ENCODE data around the gene NECTIN3. TPM values are rescaled to one million over a fixed set of nuclear protein-coding genes. Genes with fewer than 3 reads are reported as not detected.

Gene NECTIN3
- polyA plus RNA-seq, 3 donors, result 34.5 to 40.1 (median 36.9) TPM

- no peak for DNase-seq (ENCODE audit: extremely low read depth in 1 of 11, low read depth in 9 of 11, low spot score in 4 of 11)
Measured at GRCh38 chr3:111159391-111159790, 87.8 kb downstream of the NECTIN3 start.

GRCh38 chr3:111164621-111165020, 93.0 kb downstream of the NECTIN3 start:
- no peak for DNase-seq (ENCODE audit: extremely low read depth in 1 of 11, low read depth in 9 of 11, low spot score in 4 of 11)

GRCh38 chr3:111165411-111165810, 93.8 kb downstream of the NECTIN3 start:
- no peak for DNase-seq (ENCODE audit: extremely low read depth in 1 of 11, low read depth in 9 of 11, low spot score in 4 of 11)

GRCh38 chr3:111173328-111173900, 101.8 kb downstream of the NECTIN3 start:
- peak in 1 of 11 donors; percentile 1 for DNase-seq (ENCODE audit: extremely low read depth in 1 of 11, low read depth in 9 of 11, low spot score in 4 of 11)

GRCh38 chr3:111173906-111174305, 102.3 kb downstream of the NECTIN3 start:
- DNase-seq (ENCODE audit: extremely low read depth in 1 of 11, low read depth in 9 of 11, low spot score in 4 of 11), result no peak

- no peak for DNase-seq (ENCODE audit: extremely low read depth in 1 of 11, low read depth in 9 of 11, low spot score in 4 of 11)
Measured at GRCh38 chr3:111190518-111190917, 118.9 kb downstream of the NECTIN3 start.

- DNase-seq (ENCODE audit: extremely low read depth in 1 of 11, low read depth in 9 of 11, low spot score in 4 of 11), result no peak
Measured at GRCh38 chr3:111193472-111193871, 121.9 kb downstream of the NECTIN3 start.

- DNase-seq (ENCODE audit: extremely low read depth in 1 of 11, low read depth in 9 of 11, low spot score in 4 of 11), result no peak
Measured at GRCh38 chr3:111194048-111194447, 122.4 kb downstream of the NECTIN3 start.

GRCh38 chr3:111197485-111197884, 125.9 kb downstream of the NECTIN3 start:
- DNase-seq (ENCODE audit: extremely low read depth in 1 of 11, low read depth in 9 of 11, low spot score in 4 of 11), result no peak

- DNase-seq (ENCODE audit: extremely low read depth in 1 of 11, low read depth in 9 of 11, low spot score in 4 of 11), result no peak
Measured at GRCh38 chr3:111200027-111200426, 128.4 kb downstream of the NECTIN3 start.

GRCh38 chr3:111210003-111210711, 138.5 kb downstream of the NECTIN3 start:
- no peak for DNase-seq (ENCODE audit: extremely low read depth in 1 of 11, low read depth in 9 of 11, low spot score in 4 of 11)

- no peak for DNase-seq (ENCODE audit: extremely low read depth in 1 of 11, low read depth in 9 of 11, low spot score in 4 of 11)
Measured at GRCh38 chr3:111210866-111211564, 139.4 kb downstream of the NECTIN3 start.

GRCh38 chr3:111212511-111212910, 140.9 kb downstream of the NECTIN3 start:
- DNase-seq (ENCODE audit: extremely low read depth in 1 of 11, low read depth in 9 of 11, low spot score in 4 of 11), result no peak

GRCh38 chr3:111215481-111215880, 143.9 kb downstream of the NECTIN3 start:
- no peak for DNase-seq (ENCODE audit: extremely low read depth in 1 of 11, low read depth in 9 of 11, low spot score in 4 of 11)

- no peak for DNase-seq (ENCODE audit: extremely low read depth in 1 of 11, low read depth in 9 of 11, low spot score in 4 of 11)
Measured at GRCh38 chr3:111218615-111219014, 147.0 kb downstream of the NECTIN3 start.

GRCh38 chr3:111227216-111227615, 155.6 kb downstream of the NECTIN3 start:
- DNase-seq (ENCODE audit: extremely low read depth in 1 of 11, low read depth in 9 of 11, low spot score in 4 of 11), result no peak

GRCh38 chr3:111229301-111229700, 157.7 kb downstream of the NECTIN3 start:
- no peak for DNase-seq (ENCODE audit: extremely low read depth in 1 of 11, low read depth in 9 of 11, low spot score in 4 of 11)

- DNase-seq (ENCODE audit: extremely low read depth in 1 of 11, low read depth in 9 of 11, low spot score in 4 of 11), result no peak
Measured at GRCh38 chr3:111236836-111237713, 165.5 kb downstream of the NECTIN3 start.

GRCh38 chr3:111237946-111238345, 166.3 kb downstream of the NECTIN3 start:
- DNase-seq (ENCODE audit: extremely low read depth in 1 of 11, low read depth in 9 of 11, low spot score in 4 of 11), result no peak
